Fibroblast of lung (primary cell): Measurements from ENCODE around the gene SYNJ1. TPM values are rescaled to one million over a fixed set of nuclear protein-coding genes. Genes with fewer than 3 reads are reported as not detected.

Source experiments
- DNase-seq, 2 donors: peaks; one replicate each; pipeline versions ENCODE4 v3.0.0 to v3.0.0-alpha.2; 2010; ENCODE audit warnings: low read depth in 2 of 2
- H2AFZ ChIP-seq: 2 replicates; pipeline ENCODE4 v1.5.1; 2012; ENCODE audit warnings: low read length, control low read depth, inconsistent platforms
- H3K27ac ChIP-seq: 2 replicates; pipeline ENCODE4 v1.5.1; 2011; ENCODE audit warnings: low read length, control low read depth; ENCODE audit not compliant: insufficient read depth
- H3K27me3 ChIP-seq: 2 replicates; pipeline ENCODE4 v1.5.1; 2011; ENCODE audit warnings: mild to moderate bottlenecking, low read length; ENCODE audit not compliant: control insufficient read depth, insufficient read depth
- H3K36me3 ChIP-seq: 2 replicates; pipeline ENCODE4 v1.5.1; 2011; ENCODE audit warnings: low read length; ENCODE audit not compliant: control insufficient read depth, insufficient read depth
- H3K4me1 ChIP-seq: 2 replicates; pipeline ENCODE4 v1.5.1; 2011; ENCODE audit warnings: low read length; ENCODE audit not compliant: control insufficient read depth, insufficient read depth; ENCODE audit errors: extremely low read depth
- H3K4me2 ChIP-seq: 2 replicates; pipeline ENCODE4 v1.5.1; 2011; ENCODE audit warnings: low read length, control low read depth; ENCODE audit not compliant: insufficient read depth; ENCODE audit errors: extremely low read depth
- H3K4me3 ChIP-seq, 4 experiments: fragments of 200-600 bp in 1 of 4; sonication (generic) in 1 of 4; replicated peaks in 1 of 4; 2 replicates each; pipeline ENCODE4 v1.5.1; 2011 to 2016; ENCODE audit warnings: low read length in 4 of 4, low read depth in 3 of 4, mild to moderate bottlenecking in 3 of 4, control low read depth in 2 of 4, inconsistent platforms in 1 of 4, mixed read lengths in 1 of 4; ENCODE audit not compliant: insufficient read depth in 1 of 4; ENCODE audit errors: control extremely low read depth in 1 of 4
- H3K79me2 ChIP-seq: 2 replicates; pipeline ENCODE4 v1.5.1; 2012; ENCODE audit warnings: mild to moderate bottlenecking, low read length, inconsistent platforms; ENCODE audit not compliant: control insufficient read depth, insufficient read depth
- H3K9ac ChIP-seq: 2 replicates; pipeline ENCODE4 v1.5.1; 2011; ENCODE audit warnings: mild to moderate bottlenecking, low read length, control low read depth; ENCODE audit not compliant: insufficient read depth
- H3K9me3 ChIP-seq: 2 replicates; pipeline ENCODE4 v1.5.1; 2012; ENCODE audit warnings: low read depth, low read length; ENCODE audit not compliant: control insufficient read depth, insufficient read depth
- H4K20me1 ChIP-seq: 2 replicates; pipeline ENCODE4 v1.5.1; 2011; ENCODE audit warnings: low read length; ENCODE audit not compliant: control insufficient read depth, insufficient read depth; ENCODE audit errors: extremely low read depth
- EZH2 ChIP-seq: IDR thresholded peaks from 2 replicates; pipeline ENCODE4 v1.5.1; 2012; ENCODE audit warnings: low read length, control low read depth, mild to moderate bottlenecking; ENCODE audit errors: missing control alignments
- polyA plus RNA-seq, 2 donors: library from polyadenylated mRNA; depleted of rRNA in 1 of 2; stranded (reverse) in 1 of 2; unstranded in 1 of 2; fragments of >200 nt; gene quantifications; 2 replicates each; pipeline ENCODE4 v1.2.1, GENCODE V29; 2011 to 2012; ENCODE audit warnings: missing spikeins in 1 of 2
- total RNA-seq: library from RNA; depleted of rRNA; stranded (reverse); fragments of >200 nt; gene quantifications from 2 replicates; pipeline ENCODE4 v1.2.1, GENCODE V29; 2014
- TF ChIP-seq, protein P1 (sequence below), 2 donors: IDR thresholded peaks in 1 of 2; conservative IDR thresholded peaks in 1 of 2; 1 replicate in 1 of 2; 2 replicates in 1 of 2; pipeline ENCODE4 v1.5.1; 2011 to 2012; ENCODE audit warnings: low read length in 2 of 2, control low read depth in 1 of 2, inconsistent platforms in 1 of 2, low read depth in 1 of 2, mild to moderate bottlenecking in 1 of 2

The SYNJ1 gene
- total and polyA plus RNA-seq, 2 donors (not counting 1 experiment from before 2014, with no cell fraction given), result 6.1 to 10.4 TPM

DNA sequence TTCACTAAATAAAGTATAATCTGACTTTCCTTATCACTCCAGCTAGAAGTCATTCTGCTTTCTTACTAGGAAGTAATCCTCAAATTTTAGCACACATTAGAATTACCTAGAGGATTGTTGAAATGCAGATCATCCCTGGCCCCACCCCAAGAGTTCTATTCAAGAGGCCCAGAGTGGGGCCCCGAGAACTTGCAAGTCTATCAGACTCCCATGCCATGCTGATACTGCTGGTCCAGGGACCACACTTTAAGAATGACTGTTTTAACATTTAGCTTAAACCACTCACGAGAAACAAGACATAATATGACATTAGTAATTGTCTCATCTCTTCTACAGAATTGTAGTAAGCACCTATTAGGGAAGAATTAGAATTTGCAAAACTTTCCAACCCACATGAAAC lies 7.7 kb upstream of the SYNJ1 start:
- Histone ChIP-seq H3K4me1 (no peaks in the 10 kb centered on the region), H3K4me2 (no peak overlapping the region), H2AFZ (no peak overlapping the region), H3K9ac (no peak overlapping the region), H3K36me3 (peaks cover 5% of the 10 kb centered on the region), H3K27ac (no peak overlapping the region), H3K4me3 (no peak overlapping the region), H3K9me3 (no peaks in the 10 kb centered on the region), H4K20me1 (no peaks in the 10 kb centered on the region), H3K79me2 (no peaks in the 10 kb centered on the region), H3K27me3 (no peaks in the 10 kb centered on the region)
- DNase-seq, result no peak
- TF ChIP-seq, protein P1, sequence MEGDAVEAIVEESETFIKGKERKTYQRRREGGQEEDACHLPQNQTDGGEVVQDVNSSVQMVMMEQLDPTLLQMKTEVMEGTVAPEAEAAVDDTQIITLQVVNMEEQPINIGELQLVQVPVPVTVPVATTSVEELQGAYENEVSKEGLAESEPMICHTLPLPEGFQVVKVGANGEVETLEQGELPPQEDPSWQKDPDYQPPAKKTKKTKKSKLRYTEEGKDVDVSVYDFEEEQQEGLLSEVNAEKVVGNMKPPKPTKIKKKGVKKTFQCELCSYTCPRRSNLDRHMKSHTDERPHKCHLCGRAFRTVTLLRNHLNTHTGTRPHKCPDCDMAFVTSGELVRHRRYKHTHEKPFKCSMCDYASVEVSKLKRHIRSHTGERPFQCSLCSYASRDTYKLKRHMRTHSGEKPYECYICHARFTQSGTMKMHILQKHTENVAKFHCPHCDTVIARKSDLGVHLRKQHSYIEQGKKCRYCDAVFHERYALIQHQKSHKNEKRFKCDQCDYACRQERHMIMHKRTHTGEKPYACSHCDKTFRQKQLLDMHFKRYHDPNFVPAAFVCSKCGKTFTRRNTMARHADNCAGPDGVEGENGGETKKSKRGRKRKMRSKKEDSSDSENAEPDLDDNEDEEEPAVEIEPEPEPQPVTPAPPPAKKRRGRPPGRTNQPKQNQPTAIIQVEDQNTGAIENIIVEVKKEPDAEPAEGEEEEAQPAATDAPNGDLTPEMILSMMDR (conservative IDR thresholded peaks at IDR 0.05 in 1 of 2, IDR thresholded peaks at IDR 0.05 in 1 of 2; ENCODE audit: low read depth in 1 of 2, low read length in 2 of 2), result no peak
- TF ChIP-seq EZH2, result no peak

DNA sequence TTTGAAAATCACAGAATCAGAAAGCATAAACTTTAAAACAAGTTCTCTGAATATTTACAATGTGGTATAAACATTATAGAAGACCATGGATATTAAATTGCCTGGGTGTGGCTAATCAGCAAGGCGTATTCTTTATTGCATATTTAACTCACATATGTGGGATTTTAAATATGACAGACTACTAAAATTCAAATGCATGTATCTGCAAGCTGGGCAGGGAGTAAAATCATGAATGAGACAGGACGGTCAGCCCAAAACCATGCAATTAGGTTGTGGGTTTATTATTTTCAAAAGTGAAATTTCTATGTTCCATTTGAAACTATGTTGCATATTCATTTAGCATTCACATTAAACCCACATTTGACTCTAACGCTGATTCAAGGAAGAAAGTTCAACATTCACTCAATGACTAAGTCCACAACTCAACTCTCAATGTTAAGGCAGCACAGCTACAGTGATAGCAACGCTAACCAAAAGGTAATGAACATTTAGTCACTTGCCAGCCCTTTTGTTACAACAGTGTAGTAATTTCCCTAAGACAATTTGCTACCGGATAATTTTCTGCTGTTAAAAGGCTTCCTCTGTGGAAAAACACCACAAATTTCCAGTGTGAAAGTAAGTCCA lies 6.3 kb upstream of the SYNJ1 start:
- no peak overlapping the region for H3K4me2 ChIP-seq
- H4K20me1 ChIP-seq, result no peaks in the 10 kb centered on the region
- no peak overlapping the region for H3K4me3 ChIP-seq
- H3K27ac ChIP-seq, result no peak overlapping the region
- peaks cover 4% of the 10 kb centered on the region for H3K36me3 ChIP-seq
- DNase-seq, result no peak
- no peak overlapping the region for H2AFZ ChIP-seq
- H3K4me1 ChIP-seq, result no peaks in the 10 kb centered on the region
- no peak overlapping the region for H3K9ac ChIP-seq
- no peaks in the 10 kb centered on the region for H3K27me3 ChIP-seq
- no peaks in the 10 kb centered on the region for H3K9me3 ChIP-seq
- TF ChIP-seq, protein P1 (conservative IDR thresholded peaks at IDR 0.05 in 1 of 2, IDR thresholded peaks at IDR 0.05 in 1 of 2; ENCODE audit: low read depth in 1 of 2, low read length in 2 of 2), result no peak
- TF ChIP-seq EZH2, result no peak
- H3K79me2 ChIP-seq, result no peaks in the 10 kb centered on the region

DNA sequence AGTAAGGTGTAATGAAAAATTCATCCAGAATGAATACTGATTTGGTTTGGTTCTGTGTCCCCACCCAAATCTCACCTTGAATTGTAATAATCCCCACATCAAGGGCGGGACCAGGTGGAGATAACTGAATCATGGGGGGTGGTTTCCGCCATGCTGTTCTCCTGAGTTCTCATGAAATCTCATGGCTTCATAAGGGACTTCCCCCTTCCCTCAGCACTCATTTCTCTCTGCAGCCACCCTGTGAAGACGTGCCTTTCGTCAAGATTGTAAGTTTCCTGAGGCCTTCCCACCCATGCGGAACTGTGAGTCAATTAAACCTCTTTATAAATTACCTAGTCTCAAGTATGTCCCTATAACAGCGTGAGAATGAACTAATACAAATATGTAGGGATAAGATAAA lies 5.5 kb upstream of the SYNJ1 start:
- H3K27ac ChIP-seq, result no peak overlapping the region
- H4K20me1 ChIP-seq, result no peaks in the 10 kb centered on the region
- H3K27me3 ChIP-seq, result no peaks in the 10 kb centered on the region
- H2AFZ ChIP-seq, result no peak overlapping the region
- H3K36me3 ChIP-seq, result peaks cover 2% of the 10 kb centered on the region
- DNase-seq, result no peak
- H3K4me3 ChIP-seq, result no peak overlapping the region
- TF ChIP-seq, protein P1 (conservative IDR thresholded peaks at IDR 0.05 in 1 of 2, IDR thresholded peaks at IDR 0.05 in 1 of 2; ENCODE audit: low read depth in 1 of 2, low read length in 2 of 2), result no peak
- no peak for TF ChIP-seq EZH2
- no peaks in the 10 kb centered on the region for H3K9me3 ChIP-seq
- H3K4me1 ChIP-seq, result peaks cover 2% of the 10 kb centered on the region
- no peak overlapping the region for H3K4me2 ChIP-seq
- H3K9ac ChIP-seq, result no peak overlapping the region
- H3K79me2 ChIP-seq, result no peaks in the 10 kb centered on the region
